ENCODE measurements around the gene UGT1A6.

UGT1A6 gene

DNA sequence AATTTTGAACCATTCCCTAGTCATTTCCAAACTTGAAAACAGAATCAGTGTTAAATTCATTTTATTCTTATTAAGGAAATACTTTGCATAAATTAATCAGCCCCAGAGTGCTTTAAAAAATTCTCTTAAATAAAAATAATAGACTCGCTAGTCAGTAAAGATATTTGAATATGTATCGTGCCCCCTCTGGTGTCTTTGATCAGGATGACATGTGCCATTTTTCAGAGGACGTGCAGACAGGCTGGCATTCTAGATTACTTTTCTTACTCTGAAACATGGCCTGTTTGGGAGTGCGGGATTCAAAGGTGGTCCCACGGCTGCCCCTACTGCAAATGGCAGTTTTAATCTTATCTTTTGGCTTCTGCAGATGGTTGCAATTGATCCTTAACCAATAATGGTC is 79.9 kb downstream of the UGT1A6 start:
- no peak overlapping the region for H3K4me3 Mint-ChIP-seq
- no peaks in the 10 kb centered on the region for H3K4me1 Mint-ChIP-seq
- no peak for TF ChIP-seq CTCF (IDR thresholded peaks at IDR 0.05; ENCODE audit: unreplicated experiment in 3 of 3)

DNA sequence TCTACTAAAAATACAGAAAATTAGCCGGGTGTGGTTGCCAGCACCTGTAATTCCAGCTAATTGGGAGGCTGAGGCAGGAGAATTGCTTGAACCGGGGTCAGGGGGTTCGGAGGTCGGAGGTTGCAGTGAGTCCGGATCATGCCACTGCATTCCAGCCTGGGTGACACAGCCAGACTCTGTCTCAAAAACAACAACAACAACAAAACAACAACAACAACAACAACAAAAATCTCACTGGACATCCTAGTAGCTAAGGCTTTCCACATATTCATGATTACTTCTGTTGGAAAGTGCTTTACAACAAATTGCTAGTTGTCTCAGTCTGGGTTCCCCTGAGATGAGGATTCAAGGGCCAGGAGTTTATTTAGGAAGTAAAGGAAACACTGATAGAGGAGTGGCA is 81.2 kb downstream of the UGT1A6 start:
- Mint-ChIP-seq H3K4me1 (no peaks in the 10 kb centered on the region), H3K9me3 (peaks cover 10% of the 10 kb centered on the region), H3K36me3 (ENCODE audit: low read depth) (no peaks in the 10 kb centered on the region), H3K27me3 (ENCODE audit: low read depth) (peaks cover 7% of the 10 kb centered on the region), H3K4me3 (no peak overlapping the region), H3K27ac (no peak overlapping the region)
- TF ChIP-seq CTCF (IDR thresholded peaks at IDR 0.05; ENCODE audit: unreplicated experiment in 3 of 3), result no peak

More for the DNA sequence above, 79.9 kb downstream of the UGT1A6 start:
- Mint-ChIP-seq H3K27me3 (ENCODE audit: low read depth) (peaks cover 7% of the 10 kb centered on the region), H3K9me3 (peaks cover 4% of the 10 kb centered on the region), H3K27ac (no peak overlapping the region), H3K36me3 (ENCODE audit: low read depth) (no peaks in the 10 kb centered on the region)

GRCh38 chr2:233775414-233775813 is 82.7 kb downstream of the UGT1A6 start:
- Mint-ChIP-seq H3K27ac (no peak overlapping the region), H3K27me3 (ENCODE audit: low read depth) (peaks cover 7% of the 10 kb centered on the region), H3K4me3 (no peak overlapping the region), H3K36me3 (ENCODE audit: low read depth) (no peaks in the 10 kb centered on the region), H3K9me3 (peaks cover 10% of the 10 kb centered on the region), H3K4me1 (no peaks in the 10 kb centered on the region)
- TF ChIP-seq CTCF (IDR thresholded peaks at IDR 0.05; ENCODE audit: unreplicated experiment in 3 of 3), result no peak

GRCh38 chr2:233778030-233778429 is 85.3 kb downstream of the UGT1A6 start, which contains the start of gene MROH2A:
TSS of gene MROH2A (plus strand) at chr2:233778330. CDS start at chr2:233779359, 1,029 bp downstream.
- no peak for TF ChIP-seq CTCF (IDR thresholded peaks at IDR 0.05; ENCODE audit: unreplicated experiment in 3 of 3)
- Mint-ChIP-seq H3K4me1 (no peaks in the 10 kb centered on the region), H3K27ac (no peak within 1 kb of the TSS), H3K4me3 (no peak within 1 kb of the TSS), H3K27me3 (ENCODE audit: low read depth) (peaks cover 4% of the 10 kb centered on the region), H3K9me3 (peaks cover 18% of the 10 kb centered on the region), H3K36me3 (ENCODE audit: low read depth) (no peaks in the 10 kb centered on the region)

- no peak for TF ChIP-seq CTCF (IDR thresholded peaks at IDR 0.05; ENCODE audit: unreplicated experiment in 3 of 3)
- Mint-ChIP-seq H3K27me3 (ENCODE audit: low read depth) (peaks cover 4% of the 10 kb centered on the region), H3K27ac (no peak overlapping the region), H3K4me3 (no peak overlapping the region), H3K9me3 (peaks cover 20% of the 10 kb centered on the region), H3K36me3 (ENCODE audit: low read depth) (no peaks in the 10 kb centered on the region), H3K4me1 (no peaks in the 10 kb centered on the region)
Observed at GRCh38 chr2:233779722-233780121, 87.0 kb downstream of the UGT1A6 start.

DNA sequence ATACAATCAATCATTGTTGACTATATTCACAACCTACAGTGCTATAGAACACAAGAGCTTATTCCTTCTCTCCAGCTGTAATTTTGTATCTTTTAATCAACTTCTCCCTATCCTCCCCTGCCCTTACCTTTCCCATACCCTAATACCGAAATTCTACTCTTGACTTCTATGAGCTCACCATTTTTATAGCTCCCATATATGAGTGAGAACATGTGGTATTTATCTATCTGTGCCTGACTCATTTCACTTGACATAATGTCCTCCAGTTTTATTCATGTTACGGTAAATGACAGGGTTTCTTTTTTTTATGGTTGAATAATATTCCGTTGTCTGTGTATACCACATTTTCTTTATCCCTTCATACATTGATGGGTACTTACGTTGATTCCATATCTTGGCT is 88.1 kb downstream of the UGT1A6 start:
- Mint-ChIP-seq H3K27me3 (ENCODE audit: low read depth) (no peaks in the 10 kb centered on the region), H3K27ac (no peak overlapping the region), H3K4me1 (no peaks in the 10 kb centered on the region), H3K4me3 (no peak overlapping the region), H3K9me3 (peaks cover 20% of the 10 kb centered on the region), H3K36me3 (ENCODE audit: low read depth) (no peaks in the 10 kb centered on the region)
- no peak for TF ChIP-seq CTCF (IDR thresholded peaks at IDR 0.05; ENCODE audit: unreplicated experiment in 3 of 3)
